Activated T-cell treated with anti-CD3 and anti-CD28 coated beads, Interleukin-2, amount 50 U/mL, for 24 hours (primary cell): ENCODE results near the gene RAP1GAP.

Experiments
- DNase-seq: peaks from one replicate; pipeline ENCODE4 v3.0.0-alpha.2; 2020
- H3K27ac Mint-ChIP-seq: 2 replicates; pipeline ENCODE4 v1.8.0; 2020; ENCODE audit warnings: mild to moderate bottlenecking, mixed read lengths
- H3K27me3 Mint-ChIP-seq: 2 replicates; pipeline ENCODE4 v1.8.0; 2020; ENCODE audit warnings: mixed read lengths
- H3K36me3 Mint-ChIP-seq: 2 replicates; pipeline ENCODE4 v1.8.0; 2020; ENCODE audit warnings: low read depth, mixed read lengths
- H3K4me1 Mint-ChIP-seq: 2 replicates; pipeline ENCODE4 v1.8.0; 2020; ENCODE audit warnings: low read depth, mixed read lengths
- H3K4me3 Mint-ChIP-seq: 2 replicates; pipeline ENCODE4 v1.8.0; 2020; ENCODE audit warnings: mild to moderate bottlenecking, moderate library complexity, mixed read lengths
- H3K9me3 Mint-ChIP-seq: 2 replicates; pipeline ENCODE4 v1.8.0; 2020; ENCODE audit warnings: mixed read lengths

The RAP1GAP gene

DNA sequence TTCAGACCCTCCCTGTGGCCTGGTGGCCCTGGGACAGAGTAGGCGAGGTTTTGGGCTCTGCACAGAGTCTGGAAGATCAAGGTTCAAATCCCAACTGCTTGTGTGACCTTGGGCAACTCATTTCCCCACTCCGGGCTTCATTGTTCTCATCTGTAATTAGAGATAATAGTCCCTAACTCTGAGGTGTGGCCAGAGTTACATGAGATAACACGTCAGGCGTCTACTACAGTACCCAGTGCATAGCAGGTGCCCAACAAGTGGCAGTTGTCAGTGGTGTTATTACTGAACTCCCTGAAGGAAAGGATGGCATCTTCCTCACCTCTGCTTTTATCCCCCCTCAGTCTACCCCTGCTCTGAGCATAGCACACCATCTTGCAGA lies 20.8 kb downstream of the RAP1GAP start:
- Mint-ChIP-seq H3K27me3 (peaks cover 56% of the 10 kb centered on the region), H3K9me3 (no peaks in the 10 kb centered on the region), H3K27ac (no peak overlapping the region), H3K4me3 (no peak overlapping the region), H3K36me3 (no peaks in the 10 kb centered on the region), H3K4me1 (peaks cover 14% of the 10 kb centered on the region)
- no peak for DNase-seq

DNA sequence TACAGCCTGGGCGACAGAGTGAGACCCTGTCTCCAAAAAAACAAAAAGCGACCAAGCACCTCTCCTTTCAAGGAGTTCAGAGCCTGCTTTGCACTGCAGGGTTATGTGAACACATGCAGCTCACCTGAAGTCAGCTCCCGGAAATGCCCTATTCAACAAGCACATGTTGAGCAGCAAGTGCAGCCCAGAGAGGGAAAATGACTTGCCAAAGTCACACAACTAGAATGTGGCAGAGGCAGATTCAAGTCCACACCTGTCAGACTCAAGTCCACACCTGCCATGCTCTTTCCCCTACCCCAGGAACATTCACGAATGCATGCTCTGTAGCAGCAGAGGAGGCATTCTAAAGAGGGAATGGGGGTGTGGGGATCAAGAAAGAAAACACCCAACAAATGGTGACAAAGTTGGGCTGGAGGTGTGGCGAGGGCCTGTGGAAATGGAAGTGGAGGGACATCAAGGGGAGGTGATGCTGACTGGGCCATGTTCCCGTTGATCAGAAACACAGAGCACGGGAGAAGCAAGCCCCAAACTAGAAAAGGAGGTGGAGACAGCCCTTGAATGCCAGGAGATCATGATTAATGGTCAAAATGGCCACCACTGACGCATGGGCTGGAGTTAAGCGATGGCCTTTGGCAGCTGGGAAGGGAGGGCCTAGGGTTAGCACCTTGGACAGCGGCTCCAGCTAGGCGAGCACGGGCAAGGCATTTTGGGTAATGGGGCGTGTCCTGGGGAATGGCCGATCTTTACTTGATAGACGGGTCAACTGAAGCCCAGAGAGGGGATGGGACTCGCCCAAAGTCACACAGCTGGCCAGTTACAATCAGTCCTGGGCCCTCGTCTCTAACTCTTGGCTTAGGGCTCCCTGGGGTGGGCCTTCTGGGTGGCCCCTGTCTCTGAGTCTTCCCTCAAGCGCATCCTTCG lies 21.5 kb downstream of the RAP1GAP start:
- DNase-seq = peak; percentile 45
- H3K27ac Mint-ChIP-seq = no peak overlapping the region
- H3K9me3 Mint-ChIP-seq = no peaks in the 10 kb centered on the region
- peaks cover 57% of the 10 kb centered on the region for H3K27me3 Mint-ChIP-seq
- H3K4me3 Mint-ChIP-seq = no peak overlapping the region
- no peaks in the 10 kb centered on the region for H3K36me3 Mint-ChIP-seq
- H3K4me1 Mint-ChIP-seq = peaks cover 14% of the 10 kb centered on the region

DNA sequence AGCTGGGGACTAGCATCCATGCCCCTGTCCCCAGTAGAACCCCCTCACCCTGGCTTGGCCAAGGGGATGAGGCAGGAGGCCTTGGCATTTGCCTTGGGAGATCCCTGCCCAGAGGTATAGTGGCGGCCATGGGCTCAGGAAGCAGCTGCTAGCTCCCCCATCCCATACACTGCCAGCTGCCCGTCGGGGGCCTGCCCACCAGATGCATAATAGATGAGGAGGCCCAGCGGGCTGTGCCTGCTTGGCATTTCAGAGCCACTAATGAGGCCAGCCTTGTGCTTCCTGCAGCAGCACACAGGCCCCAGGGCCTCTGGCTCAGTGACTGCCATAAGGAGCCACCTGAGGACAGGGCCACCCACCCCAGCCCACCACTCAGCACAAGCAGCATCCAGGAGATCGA lies 23.6 kb downstream of the RAP1GAP start:
- Mint-ChIP-seq H3K27me3 (peaks cover 50% of the 10 kb centered on the region), H3K4me3 (no peak overlapping the region), H3K4me1 (no peaks in the 10 kb centered on the region), H3K9me3 (no peaks in the 10 kb centered on the region), H3K27ac (no peak overlapping the region), H3K36me3 (no peaks in the 10 kb centered on the region)
- no peak for DNase-seq

DNA sequence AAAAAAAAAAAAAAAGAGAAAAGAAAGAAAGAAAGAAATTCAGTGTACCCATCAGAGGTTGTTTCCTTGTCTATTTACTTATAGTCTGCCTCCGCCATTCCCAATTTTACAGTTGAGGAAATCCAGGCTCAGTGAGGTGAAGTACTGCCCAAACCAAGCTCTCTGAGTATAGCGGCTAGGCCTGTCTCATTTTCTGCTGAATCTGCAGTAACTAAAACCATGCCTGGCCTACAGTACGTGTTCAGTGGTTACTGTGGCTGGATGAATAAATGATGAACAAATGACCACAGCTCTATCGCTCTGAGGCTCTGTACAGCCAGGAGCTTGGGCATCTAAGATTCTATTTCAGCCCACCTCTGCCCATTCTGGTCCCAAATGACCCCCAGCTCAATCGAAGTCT lies 24.3 kb downstream of the RAP1GAP start:
- Mint-ChIP-seq H3K36me3 (no peaks in the 10 kb centered on the region), H3K4me1 (no peaks in the 10 kb centered on the region), H3K4me3 (no peak overlapping the region), H3K27me3 (peaks cover 53% of the 10 kb centered on the region), H3K27ac (no peak overlapping the region), H3K9me3 (no peaks in the 10 kb centered on the region)
- DNase-seq = no peak

DNA sequence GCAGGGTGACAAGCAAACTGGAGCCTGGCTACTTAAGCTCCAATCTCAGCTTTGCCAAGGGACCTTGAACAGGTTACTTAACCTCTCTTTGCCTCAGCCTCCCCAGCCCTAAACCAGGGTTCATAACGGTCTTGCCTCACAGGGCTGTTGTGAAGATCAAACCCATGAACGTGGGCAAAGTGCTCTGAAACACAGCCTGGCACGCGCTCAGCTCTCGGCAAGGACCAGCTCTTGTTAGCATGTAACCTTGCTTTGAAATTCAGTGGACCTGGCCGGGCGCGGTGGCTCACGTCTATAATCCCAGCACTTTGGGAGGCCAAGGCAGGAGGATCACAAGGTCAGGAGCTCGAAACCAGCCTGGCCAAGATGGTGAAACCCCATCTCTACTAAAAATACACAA lies 24.8 kb downstream of the RAP1GAP start:
- H3K4me3 Mint-ChIP-seq = no peak overlapping the region
- no peaks in the 10 kb centered on the region for H3K9me3 Mint-ChIP-seq
- no peaks in the 10 kb centered on the region for H3K4me1 Mint-ChIP-seq
- peaks cover 49% of the 10 kb centered on the region for H3K27me3 Mint-ChIP-seq
- no peak overlapping the region for H3K27ac Mint-ChIP-seq
- DNase-seq = no peak
- H3K36me3 Mint-ChIP-seq = no peaks in the 10 kb centered on the region

DNA sequence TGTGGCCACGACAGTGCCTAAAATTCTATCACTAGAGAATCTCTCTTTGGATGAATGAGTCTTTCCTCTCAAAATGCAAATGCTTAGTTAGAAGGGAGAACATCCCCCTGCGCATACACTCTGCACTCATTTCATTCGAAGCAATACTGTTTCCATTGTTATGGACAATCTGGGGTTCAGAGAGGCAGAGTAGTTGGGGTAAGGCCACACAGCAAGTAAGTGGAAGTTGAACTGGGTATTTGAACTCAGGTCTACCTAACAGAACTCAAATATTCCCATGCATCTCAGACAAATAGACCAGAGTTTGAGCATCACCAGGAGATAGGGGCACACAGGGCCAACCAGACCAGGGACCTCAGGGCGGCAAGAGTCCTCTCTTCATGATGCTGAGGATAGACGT lies 25.5 kb downstream of the RAP1GAP start:
- no peak overlapping the region for H3K27ac Mint-ChIP-seq
- peaks cover 45% of the 10 kb centered on the region for H3K27me3 Mint-ChIP-seq
- H3K9me3 Mint-ChIP-seq = no peaks in the 10 kb centered on the region

DNA sequence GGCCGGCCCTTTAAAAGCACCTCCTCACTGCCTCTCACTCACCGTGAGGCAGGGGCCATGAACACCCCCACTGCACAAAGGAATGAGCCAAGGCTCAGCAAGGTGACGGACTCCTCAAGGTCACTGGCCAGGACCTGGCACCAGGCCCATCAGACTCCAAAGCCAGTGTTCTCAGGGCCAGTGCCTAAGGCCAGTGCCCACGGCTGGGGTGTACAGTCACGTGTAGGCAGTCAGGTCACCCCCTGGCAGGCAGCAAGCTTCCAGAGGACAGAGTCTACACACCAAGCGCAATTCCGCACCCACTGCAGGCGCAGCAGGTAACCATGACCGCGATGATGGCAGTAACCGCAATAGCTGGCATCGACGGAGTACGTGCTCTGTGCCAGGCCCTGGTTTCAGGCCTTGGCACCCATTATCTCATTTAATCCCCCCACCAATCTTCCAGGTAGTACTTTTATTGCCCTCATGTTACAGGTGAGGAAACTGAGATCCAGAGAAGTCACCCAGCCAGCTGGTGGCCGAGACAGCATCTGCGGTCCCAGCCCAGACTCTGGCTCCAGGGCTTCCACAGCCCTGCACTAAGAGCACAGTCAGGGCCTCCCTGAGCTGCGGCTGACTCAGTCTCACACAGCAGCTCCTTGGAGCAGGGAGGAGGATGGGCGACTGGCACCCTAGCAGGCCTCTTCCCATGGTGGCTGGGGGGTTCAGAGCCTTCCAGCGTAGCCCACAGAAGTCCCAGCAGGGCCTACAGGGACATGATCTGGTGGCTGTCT lies 27.0 kb downstream of the RAP1GAP start:
- H3K4me3 Mint-ChIP-seq = no peak overlapping the region
- H3K4me1 Mint-ChIP-seq = peaks cover 7% of the 10 kb centered on the region
- no peak overlapping the region for H3K27ac Mint-ChIP-seq
- no peak for DNase-seq
- H3K9me3 Mint-ChIP-seq = no peaks in the 10 kb centered on the region
- H3K36me3 Mint-ChIP-seq = no peaks in the 10 kb centered on the region
- H3K27me3 Mint-ChIP-seq = peaks cover 35% of the 10 kb centered on the region

More for the DNA sequence above, 25.5 kb downstream of the RAP1GAP start:
- H3K4me1 Mint-ChIP-seq = peaks cover 4% of the 10 kb centered on the region
- DNase-seq = no peak
- H3K36me3 Mint-ChIP-seq = no peaks in the 10 kb centered on the region
- H3K4me3 Mint-ChIP-seq = no peak overlapping the region

DNA sequence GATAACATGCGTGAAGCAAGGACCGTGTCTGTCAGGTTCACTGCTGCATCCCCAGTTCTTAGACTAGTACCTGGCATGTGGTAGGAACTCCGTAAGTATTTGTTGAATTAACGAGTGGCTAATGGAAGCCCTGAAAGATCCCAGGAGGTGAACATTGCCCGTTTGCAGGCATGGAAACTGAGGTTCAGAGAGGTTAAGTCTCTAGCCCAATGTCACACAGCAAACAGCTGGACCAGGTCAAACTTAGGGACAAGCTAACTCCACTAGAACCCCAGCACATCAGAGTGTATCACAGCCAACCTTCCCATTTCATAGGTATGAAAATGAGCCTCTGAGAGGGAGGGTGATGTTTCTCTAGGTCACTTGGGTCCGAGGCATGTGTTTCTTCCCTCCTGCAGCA lies 27.6 kb downstream of the RAP1GAP start:
- no peaks in the 10 kb centered on the region for H3K36me3 Mint-ChIP-seq
- H3K9me3 Mint-ChIP-seq = no peaks in the 10 kb centered on the region
- DNase-seq = no peak
- peaks cover 29% of the 10 kb centered on the region for H3K27me3 Mint-ChIP-seq
- H3K4me1 Mint-ChIP-seq = peaks cover 7% of the 10 kb centered on the region
- H3K4me3 Mint-ChIP-seq = no peak overlapping the region
- H3K27ac Mint-ChIP-seq = no peak overlapping the region

DNA sequence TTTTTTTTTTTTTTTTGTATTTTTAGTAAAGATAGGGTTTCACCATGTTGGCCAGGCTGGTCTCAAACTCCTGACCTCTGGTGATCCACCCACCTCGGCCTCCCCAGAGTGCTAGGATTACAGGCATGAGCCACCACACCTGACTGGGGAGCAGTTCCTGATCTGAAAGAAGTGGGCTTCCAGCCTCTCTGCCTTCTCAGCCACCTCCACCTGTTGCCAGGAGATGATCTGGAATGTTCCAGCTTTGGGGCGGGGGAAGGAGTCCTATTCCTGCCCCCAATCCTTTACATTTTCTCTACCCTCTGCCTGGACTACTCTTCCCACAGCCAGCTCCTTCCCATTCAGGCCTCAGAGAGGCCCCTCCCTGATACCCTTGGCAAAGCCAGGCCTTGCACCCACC lies 28.1 kb downstream of the RAP1GAP start:
- Mint-ChIP-seq H3K36me3 (no peaks in the 10 kb centered on the region), H3K4me3 (no peak overlapping the region), H3K27me3 (peaks cover 25% of the 10 kb centered on the region), H3K27ac (no peak overlapping the region), H3K4me1 (peaks cover 7% of the 10 kb centered on the region), H3K9me3 (no peaks in the 10 kb centered on the region)
- DNase-seq = no peak

DNA sequence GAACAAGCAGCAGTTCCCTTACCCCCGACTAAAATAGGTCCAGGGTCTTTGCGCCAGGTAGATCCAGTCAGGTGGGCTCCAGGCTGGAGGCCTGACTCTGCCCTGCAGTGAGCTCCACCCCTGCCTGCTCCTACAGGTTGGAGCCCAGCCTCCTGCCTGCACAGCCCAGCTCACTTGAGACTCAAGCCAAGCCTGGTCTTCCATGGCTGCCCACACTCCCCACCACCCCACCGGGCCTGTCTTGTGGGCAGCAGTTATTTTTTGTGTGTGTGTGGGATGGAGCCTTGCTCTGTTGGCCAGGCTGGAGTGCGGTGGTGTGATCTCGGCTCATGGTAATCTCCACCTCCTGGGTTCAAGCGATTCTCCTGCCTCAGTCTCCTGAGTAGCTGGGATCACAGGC lies 28.5 kb downstream of the RAP1GAP start:
- H3K4me1 Mint-ChIP-seq = peaks cover 7% of the 10 kb centered on the region
- H3K27me3 Mint-ChIP-seq = peaks cover 20% of the 10 kb centered on the region

DNA sequence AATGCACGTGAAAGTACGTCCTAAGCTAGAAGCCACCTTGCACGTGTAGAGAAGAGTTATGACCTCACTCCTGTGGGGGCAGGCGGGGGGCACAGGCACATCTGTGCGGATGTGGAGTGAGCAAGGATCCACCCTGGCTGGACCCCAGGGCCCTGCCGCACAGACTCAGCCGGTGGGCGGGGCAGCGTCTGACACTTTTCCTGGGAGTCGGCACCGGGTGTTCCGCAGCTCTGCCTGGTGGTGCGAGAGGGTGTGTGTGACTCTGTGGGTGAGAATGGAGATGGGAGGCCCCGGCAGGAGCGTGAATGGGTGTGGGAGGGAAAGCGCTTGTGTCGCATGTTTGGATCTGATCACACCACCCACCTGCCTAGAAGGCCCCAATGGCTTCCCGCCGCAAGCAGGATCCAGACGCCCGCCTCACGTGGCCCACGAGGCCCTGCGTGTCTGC lies 29.5 kb downstream of the RAP1GAP start:
- H3K27me3 Mint-ChIP-seq = peaks cover 26% of the 10 kb centered on the region
- H3K36me3 Mint-ChIP-seq = no peaks in the 10 kb centered on the region
- H3K4me1 Mint-ChIP-seq = peaks cover 7% of the 10 kb centered on the region
- no peak for DNase-seq
- no peaks in the 10 kb centered on the region for H3K9me3 Mint-ChIP-seq
- no peak overlapping the region for H3K27ac Mint-ChIP-seq
- no peak overlapping the region for H3K4me3 Mint-ChIP-seq

More for the DNA sequence above, 28.5 kb downstream of the RAP1GAP start:
- H3K9me3 Mint-ChIP-seq = no peaks in the 10 kb centered on the region
- H3K4me3 Mint-ChIP-seq = no peak overlapping the region
- no peak for DNase-seq
- H3K36me3 Mint-ChIP-seq = no peaks in the 10 kb centered on the region
- H3K27ac Mint-ChIP-seq = no peak overlapping the region

DNA sequence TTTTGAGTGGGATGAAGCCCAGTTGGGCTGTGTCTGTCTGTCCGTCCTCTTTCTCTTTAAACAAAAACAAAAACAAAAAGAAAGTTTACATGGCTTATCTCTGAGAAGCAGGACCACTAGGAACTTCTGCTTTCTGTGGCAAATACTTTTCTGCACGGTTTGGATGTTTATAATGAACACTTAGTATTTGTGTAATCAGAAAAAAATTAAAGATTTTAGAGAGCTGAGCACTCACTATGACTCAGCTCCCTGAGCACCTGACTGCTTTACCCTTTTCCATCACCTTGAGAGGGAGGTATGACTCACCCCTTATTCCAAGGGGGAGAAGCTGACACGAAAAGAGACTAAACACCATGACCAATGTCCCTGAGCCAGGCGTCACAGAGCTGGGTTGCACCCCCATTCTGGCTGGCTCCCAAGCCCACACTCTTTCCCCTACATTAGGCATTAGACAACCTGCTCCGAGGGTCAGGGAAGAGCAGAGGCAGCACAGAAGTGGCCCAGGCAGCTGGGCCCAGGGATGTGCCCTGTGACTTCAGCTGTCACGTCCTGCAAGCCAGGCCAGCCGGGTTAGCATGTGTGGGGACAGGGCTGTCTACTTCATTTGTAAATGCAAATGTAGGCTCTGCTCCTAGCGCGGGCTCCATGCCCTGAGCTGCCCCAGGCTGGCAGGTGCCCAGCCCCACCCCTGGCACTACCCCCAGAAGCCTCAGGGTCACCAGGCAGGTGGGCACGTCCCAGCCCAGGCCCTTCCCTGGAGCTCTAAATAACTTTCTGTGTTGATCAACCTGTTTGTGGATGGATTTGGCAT lies 30.4 kb downstream of the RAP1GAP start:
- Mint-ChIP-seq H3K36me3 (no peaks in the 10 kb centered on the region), H3K4me1 (peaks cover 7% of the 10 kb centered on the region), H3K9me3 (no peaks in the 10 kb centered on the region), H3K4me3 (no peak overlapping the region), H3K27me3 (peaks cover 20% of the 10 kb centered on the region), H3K27ac (peak overlapping the region; percentile 29)
- no peak for DNase-seq

DNA sequence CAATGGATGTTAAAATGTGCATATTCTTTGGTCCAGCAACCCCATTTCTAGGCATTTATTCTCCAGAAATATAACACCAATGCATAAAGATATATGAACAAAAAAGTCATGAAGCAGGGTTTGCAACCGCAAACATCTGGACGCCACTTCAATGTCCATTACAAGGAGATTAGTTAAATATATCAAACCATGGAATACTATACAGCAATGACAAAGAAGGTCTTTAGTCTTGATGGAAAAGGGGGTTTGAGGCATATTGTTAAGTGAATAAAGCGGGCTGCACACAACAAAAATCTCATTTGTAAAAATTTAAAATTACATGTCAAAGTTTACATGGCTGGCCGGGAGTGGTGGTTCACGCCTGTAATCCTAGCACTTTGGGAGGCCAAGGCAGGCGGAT lies 31.6 kb downstream of the RAP1GAP start:
- H3K4me3 Mint-ChIP-seq = no peak overlapping the region
- H3K27me3 Mint-ChIP-seq = peaks cover 13% of the 10 kb centered on the region
- H3K4me1 Mint-ChIP-seq = peaks cover 7% of the 10 kb centered on the region
- DNase-seq = no peak
- H3K27ac Mint-ChIP-seq = no peak overlapping the region
- H3K9me3 Mint-ChIP-seq = no peaks in the 10 kb centered on the region
- H3K36me3 Mint-ChIP-seq = no peaks in the 10 kb centered on the region

DNA sequence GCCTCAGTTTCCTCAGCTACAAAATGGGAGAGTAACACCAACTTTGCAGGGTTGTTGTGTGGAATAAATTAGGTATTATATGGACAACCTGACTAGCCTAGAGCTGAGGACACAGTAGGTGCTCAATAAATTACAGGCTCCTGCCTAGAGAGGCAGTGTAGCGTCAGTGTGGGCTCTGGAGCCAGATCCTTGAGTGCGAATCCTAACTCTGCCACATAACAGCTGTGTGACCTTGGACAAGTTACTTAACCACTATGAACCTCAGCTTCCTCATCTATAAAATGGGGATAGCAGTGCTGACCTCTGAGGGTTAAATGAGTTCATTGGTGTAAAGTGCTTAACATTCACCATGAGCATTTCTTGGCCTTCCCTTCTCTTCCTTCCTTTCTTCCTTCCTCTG lies 33.1 kb downstream of the RAP1GAP start:
- Mint-ChIP-seq H3K4me3 (no peak overlapping the region), H3K36me3 (no peaks in the 10 kb centered on the region), H3K27ac (no peak overlapping the region), H3K9me3 (no peaks in the 10 kb centered on the region), H3K4me1 (peaks cover 7% of the 10 kb centered on the region), H3K27me3 (peaks cover 15% of the 10 kb centered on the region)
- DNase-seq = no peak
